ENCODE data around the gene TFAP2C. TPM values are rescaled to one million over a fixed set of nuclear protein-coding genes. Genes with fewer than 3 reads are reported as not detected.
"Not testable (repeated sequence)": the region's sequence is repeated elsewhere in the genome, so short reads cannot be mapped to it uniquely, and the experiment has no call there.

TFAP2C gene
- total RNA-seq, 1 donor from 2014 or later, result 2.2 TPM

- Histone ChIP-seq H3K27me3 (ENCODE audit: insufficient read depth, low read length) (peaks cover 26% of the 10 kb centered on the region), H3K79me2 (ENCODE audit: insufficient read depth, low read length) (no peaks in the 10 kb centered on the region), H3K27ac (ENCODE audit: low read depth, low read length) (no peak overlapping the region), H4K20me1 (ENCODE audit: insufficient read depth, low read length) (no peaks in the 10 kb centered on the region), H2AFZ (ENCODE audit: low read depth, low read length) (no peak overlapping the region), H3K9me3 (ENCODE audit: insufficient read depth, low read depth, low read length) (no peaks in the 10 kb centered on the region), H3K4me2 (ENCODE audit: low read length) (no peak overlapping the region), H3K9ac (ENCODE audit: low read length) (no peak overlapping the region), H3K4me1 (ENCODE audit: insufficient read depth, low read length) (no peaks in the 10 kb centered on the region), H3K4me3 (ENCODE audit: insufficient read depth, low read depth, low read length) (no peak overlapping the region), H3K36me3 (ENCODE audit: insufficient read depth, low read length) (no peaks in the 10 kb centered on the region)
- TF ChIP-seq EZH2 (IDR thresholded peaks at IDR 0.05; ENCODE audit: insufficient read depth, low read length) (no peak), CTCF (IDR thresholded peaks at IDR 0.05; ENCODE audit: insufficient read depth, low read depth, low read length) (no peak)
- Mint-ChIP-seq H3K4me3 (ENCODE audit: unreplicated experiment) (no peak overlapping the region), H3K9me3 (ENCODE audit: unreplicated experiment) (no peaks in the 10 kb centered on the region), H3K4me1 (ENCODE audit: low read depth, unreplicated experiment) (peaks cover 2% of the 10 kb centered on the region), H3K36me3 (ENCODE audit: low read depth, unreplicated experiment) (no peaks in the 10 kb centered on the region), H3K27me3 (ENCODE audit: low read depth, unreplicated experiment) (peaks cover 36% of the 10 kb centered on the region), H3K27ac (ENCODE audit: unreplicated experiment) (no peak overlapping the region)
- no peak for FAIRE-seq
- no peak for DNase-seq (ENCODE audit: low read depth)
Measured at GRCh38 chr20:56621730-56622129, 7.4 kb upstream of the TFAP2C start.

- H3K9me3 ChIP-seq (ENCODE audit: insufficient read depth, low read depth, low read length); H3K4me3 Mint-ChIP-seq (ENCODE audit: unreplicated experiment); H4K20me1 ChIP-seq (ENCODE audit: insufficient read depth, low read length); H3K9ac ChIP-seq (ENCODE audit: low read length); DNase-seq (ENCODE audit: low read depth); H3K4me3 ChIP-seq (ENCODE audit: insufficient read depth, low read depth, low read length); H3K36me3 Mint-ChIP-seq (ENCODE audit: low read depth, unreplicated experiment); H3K4me1 ChIP-seq (ENCODE audit: insufficient read depth, low read length); H3K27ac ChIP-seq (ENCODE audit: low read depth, low read length); H2AFZ ChIP-seq (ENCODE audit: low read depth, low read length); H3K4me1 Mint-ChIP-seq (ENCODE audit: low read depth, unreplicated experiment); H3K9me3 Mint-ChIP-seq (ENCODE audit: unreplicated experiment); H3K4me2 ChIP-seq (ENCODE audit: low read length); FAIRE-seq; H3K27ac Mint-ChIP-seq (ENCODE audit: unreplicated experiment); H3K36me3 ChIP-seq (ENCODE audit: insufficient read depth, low read length); H3K79me2 ChIP-seq (ENCODE audit: insufficient read depth, low read length): not testable (repeated sequence)
- H3K27me3 Mint-ChIP-seq (ENCODE audit: low read depth, unreplicated experiment), result peaks cover 47% of the 10 kb centered on the region
- peaks cover 48% of the 10 kb centered on the region for H3K27me3 ChIP-seq (ENCODE audit: insufficient read depth, low read length)
Measured at GRCh38 chr20:56623930-56624329, 5.2 kb upstream of the TFAP2C start.

- Mint-ChIP-seq H3K27ac (ENCODE audit: unreplicated experiment) (no peak overlapping the region), H3K4me3 (ENCODE audit: unreplicated experiment) (no peak overlapping the region), H3K9me3 (ENCODE audit: unreplicated experiment) (no peaks in the 10 kb centered on the region), H3K4me1 (ENCODE audit: low read depth, unreplicated experiment) (peaks cover 2% of the 10 kb centered on the region), H3K27me3 (ENCODE audit: low read depth, unreplicated experiment) (peaks cover 51% of the 10 kb centered on the region), H3K36me3 (ENCODE audit: low read depth, unreplicated experiment) (no peaks in the 10 kb centered on the region)
- Histone ChIP-seq H3K36me3 (ENCODE audit: insufficient read depth, low read length) (no peaks in the 10 kb centered on the region), H3K9me3 (ENCODE audit: insufficient read depth, low read depth, low read length) (no peaks in the 10 kb centered on the region), H3K4me1 (ENCODE audit: insufficient read depth, low read length) (peaks cover 9% of the 10 kb centered on the region), H3K79me2 (ENCODE audit: insufficient read depth, low read length) (peaks cover 7% of the 10 kb centered on the region), H3K27me3 (ENCODE audit: insufficient read depth, low read length) (peaks cover 56% of the 10 kb centered on the region), H3K27ac (ENCODE audit: low read depth, low read length) (no peak overlapping the region), H4K20me1 (ENCODE audit: insufficient read depth, low read length) (peaks cover 3% of the 10 kb centered on the region), H2AFZ (ENCODE audit: low read depth, low read length) (no peak overlapping the region), H3K4me3 (ENCODE audit: insufficient read depth, low read depth, low read length) (no peak overlapping the region), H3K4me2 (ENCODE audit: low read length) (no peak overlapping the region), H3K9ac (ENCODE audit: low read length) (no peak overlapping the region)
- TF ChIP-seq EZH2 (IDR thresholded peaks at IDR 0.05; ENCODE audit: insufficient read depth, low read length), result no peak
- TF ChIP-seq CTCF (IDR thresholded peaks at IDR 0.05; ENCODE audit: insufficient read depth, low read depth, low read length), result no peak
- FAIRE-seq, result no peak
- no peak for DNase-seq (ENCODE audit: low read depth)
Measured at GRCh38 chr20:56624786-56625681, 4.1 kb upstream of the TFAP2C start.

Measured in astrocyte (in vitro differentiated cells and primary cell).